Endometrial microvascular endothelial cells (primary cell): ENCODE results near the gene SEC16B. TPM values are rescaled to one million over a fixed set of nuclear protein-coding genes. Genes with fewer than 3 reads are reported as not detected.
"Not testable (repeated sequence)": the region's sequence is repeated elsewhere in the genome, so short reads cannot be mapped to it uniquely, and the experiment has no call there.

Source experiments
- in situ Hi-C: cut with HindIII; loops from 2 replicates; pipeline ENCODE4 v1.10.0; 2017; ENCODE audit warnings: low sequenced_read_pairs, low pct_unique_long_range_greater_than_20kb; ENCODE audit errors: inconsistent ontology term
- total RNA-seq: library from RNA; depleted of rRNA; stranded (reverse); fragments of >200 nt; gene quantifications from one replicate; pipeline ENCODE4 v1.2.3, GENCODE V29; 2015; ENCODE audit errors: inconsistent ontology term

SEC16B gene
- 2.4 TPM for total RNA-seq

DNA sequence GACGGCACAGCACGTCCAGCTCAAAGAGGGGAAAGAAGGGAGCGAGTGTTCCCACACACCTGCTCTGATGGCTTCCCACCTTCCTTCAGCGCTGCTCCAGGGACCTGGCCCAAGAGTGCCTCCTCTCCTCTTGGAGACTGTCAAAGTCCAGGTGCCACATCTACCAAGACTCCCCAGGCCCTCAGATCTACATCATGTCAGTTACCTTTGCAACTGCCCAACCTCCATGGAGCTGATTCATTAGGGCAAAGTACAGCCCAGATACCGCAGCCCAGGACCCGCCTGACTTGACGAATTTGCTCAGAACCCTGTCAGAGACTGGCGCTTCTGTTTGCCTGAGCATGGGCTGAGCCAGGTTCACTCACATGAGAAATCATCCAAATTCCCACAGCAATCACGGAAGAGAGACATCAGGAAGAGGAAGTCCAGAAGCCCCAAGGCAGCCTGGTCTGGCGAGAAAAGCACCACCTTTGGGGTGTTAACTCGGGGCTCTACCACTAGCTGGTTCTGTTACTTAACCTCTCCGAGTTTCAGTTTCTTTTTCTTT, at the start of gene SEC16B:
SEC16B (minus strand) TSS at position 234 of the 547 bp plus-strand sequence. CDS start 2,077 bp downstream, outside the sequence.
- in situ Hi-C loops = no loop called here

- in situ Hi-C loops = no loop called here
Observed at GRCh38 chr1:178019622-178020021, 49.8 kb upstream of the SEC16B start.

DNA sequence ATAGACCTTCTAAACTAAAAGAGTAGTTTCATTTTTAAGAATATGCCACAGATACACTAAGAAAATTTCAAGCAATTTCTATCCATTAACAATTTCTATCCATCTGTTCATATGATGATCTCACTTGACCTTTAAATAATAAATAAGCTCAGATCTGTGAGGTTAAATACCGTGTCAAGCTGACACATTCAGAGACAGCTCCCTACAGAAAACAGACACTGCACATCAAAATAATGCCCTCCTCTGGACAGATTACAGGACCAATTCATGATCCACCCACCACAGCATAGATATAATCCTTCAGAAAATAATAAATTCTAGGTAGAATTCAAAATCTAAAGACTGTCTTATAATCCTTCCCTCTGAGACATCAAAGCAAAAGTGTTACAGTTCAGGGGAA, 49.4 kb upstream of the SEC16B start:
- in situ Hi-C loops = no loop called here

DNA sequence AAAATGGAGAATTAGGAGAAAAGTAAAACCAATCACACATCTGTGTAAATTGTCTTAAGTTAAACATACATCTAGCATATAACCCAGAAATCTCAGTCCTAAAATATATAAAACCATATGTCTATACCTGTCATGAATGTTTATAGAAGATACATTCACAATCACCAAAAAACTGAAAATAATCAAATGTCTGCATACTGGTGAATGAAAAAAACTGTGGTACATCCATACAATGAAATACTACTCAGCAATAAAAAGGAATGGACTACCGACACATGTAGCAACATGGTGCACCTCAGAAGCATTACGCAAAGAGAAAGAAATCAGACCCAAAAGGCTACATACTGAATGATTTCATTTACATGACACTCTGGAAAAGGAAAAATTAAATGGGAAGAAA, 47.7 kb upstream of the SEC16B start:
- in situ Hi-C loops = no loop called here

GRCh38 chr1:178011864-178012503, 42.1 kb upstream of the SEC16B start:
- in situ Hi-C loops = no loop called here

GRCh38 chr1:178011465-178011828, 41.6 kb upstream of the SEC16B start:
- in situ Hi-C loops = no loop called here

DNA sequence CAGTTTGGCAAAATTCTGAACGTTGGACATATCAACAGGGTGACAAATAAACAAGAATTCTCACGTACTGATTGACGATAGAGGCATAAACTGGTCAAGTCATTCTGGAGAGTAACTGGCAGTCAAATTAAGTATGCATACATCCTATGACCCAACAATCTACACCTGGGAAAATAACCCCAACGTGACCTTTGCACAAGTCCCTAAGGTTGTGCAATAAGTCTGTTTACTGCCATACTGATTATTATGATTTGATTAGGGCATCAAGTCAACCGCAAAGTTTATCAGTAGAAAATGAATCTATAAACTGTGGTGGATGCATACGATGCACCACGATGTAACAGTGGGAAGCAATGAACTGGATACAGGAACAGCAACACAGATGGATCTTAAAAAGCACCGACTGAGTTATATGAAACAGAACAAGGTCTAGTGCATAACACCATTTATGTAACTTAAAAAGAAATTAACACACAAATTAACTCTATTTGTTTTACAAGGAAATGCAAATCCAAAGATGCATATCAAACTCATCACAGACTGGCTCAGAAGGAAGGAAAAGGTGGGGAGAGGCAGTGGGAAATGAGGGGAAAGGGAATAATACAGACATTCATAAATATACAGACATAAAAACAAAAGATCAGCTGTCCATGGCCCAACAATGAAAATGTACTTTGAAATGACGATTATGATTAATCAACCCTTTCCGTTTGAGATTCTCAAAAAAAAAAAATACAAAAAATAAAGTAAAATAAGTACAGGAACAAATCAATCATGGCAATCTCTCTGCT, 41.0 kb upstream of the SEC16B start:
- in situ Hi-C loops = no loop called here

DNA sequence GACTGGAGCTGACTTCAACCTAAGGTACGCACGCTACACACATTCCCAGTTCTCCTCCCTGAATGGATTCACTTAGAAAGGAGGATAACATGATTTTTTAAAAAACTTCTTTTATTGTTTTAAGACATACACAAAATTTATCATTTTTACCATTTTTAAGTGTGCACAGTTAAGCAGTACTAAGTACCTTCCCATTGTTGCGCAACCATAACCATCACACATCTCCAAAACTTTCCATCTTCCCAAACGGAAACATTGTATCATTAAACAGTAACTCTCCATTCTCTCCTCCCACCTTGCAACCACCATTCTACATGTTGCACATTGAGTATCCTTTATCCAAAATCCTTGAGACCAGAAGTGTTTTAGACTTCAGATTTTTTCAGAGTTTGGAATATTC, 36.2 kb upstream of the SEC16B start:
- in situ Hi-C loops = no loop called here

- in situ Hi-C loops = no loop called here
Observed at GRCh38 chr1:178005450-178005849, 35.6 kb upstream of the SEC16B start.

DNA sequence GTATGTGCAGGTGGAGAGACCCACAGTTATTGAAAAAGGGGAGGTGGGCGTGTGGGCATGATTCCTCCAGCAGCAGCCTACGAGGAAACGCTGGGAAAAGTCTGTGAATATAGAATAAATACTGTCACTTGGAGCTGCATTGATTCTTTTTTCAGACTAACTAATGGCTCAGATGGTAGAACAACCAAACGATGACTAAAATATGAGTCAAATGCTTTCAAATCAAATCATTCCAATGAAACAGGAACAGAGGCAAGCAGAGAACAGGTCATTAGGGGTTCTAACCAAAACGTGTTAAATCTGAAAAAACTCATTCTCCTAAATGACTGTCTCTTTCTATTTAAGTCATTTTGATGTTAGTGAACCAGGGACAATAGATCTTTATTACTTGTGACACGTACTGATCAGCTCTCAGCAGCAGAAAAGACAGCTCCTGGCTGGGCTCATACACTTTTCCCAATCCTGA, 35.1 kb upstream of the SEC16B start:
- in situ Hi-C loops = no loop called here

DNA sequence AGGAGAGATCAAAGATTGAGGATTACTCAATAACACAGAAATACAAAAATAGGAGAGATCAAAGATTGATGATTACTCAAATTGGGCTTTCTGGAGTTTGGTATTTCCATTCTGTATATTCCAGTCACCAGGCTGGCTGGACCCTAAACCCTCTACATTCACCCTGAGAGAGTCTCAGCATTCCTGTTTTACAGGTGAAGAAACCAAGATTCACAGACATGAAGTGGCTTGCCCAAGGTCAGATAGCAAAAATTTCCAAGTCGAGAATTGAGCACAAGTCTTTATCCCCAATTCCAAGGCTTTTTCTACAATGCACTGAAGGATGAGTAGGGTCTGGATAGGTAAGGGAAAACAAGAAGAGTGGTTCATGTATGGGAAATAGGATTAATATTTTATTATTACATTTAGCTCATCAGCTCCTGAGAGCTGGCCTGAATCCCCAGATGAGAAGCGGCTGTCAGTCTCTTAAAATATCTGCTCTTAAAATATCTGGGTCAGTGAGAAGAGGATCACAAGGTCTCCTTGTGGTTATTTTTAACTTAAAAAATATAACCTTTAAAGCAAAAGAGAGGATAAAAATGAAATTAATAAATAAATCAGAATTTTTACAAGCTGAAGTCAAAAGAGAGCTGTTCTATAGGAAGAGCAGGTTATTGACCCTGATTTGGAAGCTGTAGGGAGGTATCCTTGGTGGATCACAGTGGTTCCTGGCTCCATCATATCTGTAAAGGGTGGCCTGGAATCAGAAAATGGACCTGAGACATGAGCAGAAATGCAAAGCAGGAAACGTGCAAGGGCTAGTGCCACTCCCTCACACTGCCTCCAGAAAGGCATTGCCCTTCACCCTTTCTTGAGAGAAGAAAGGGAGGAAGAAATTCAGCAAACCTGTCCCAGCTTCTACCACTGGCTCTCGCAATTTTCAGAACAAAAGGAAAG, 29.1 kb upstream of the SEC16B start:
- in situ Hi-C loops = no loop called here

- in situ Hi-C loops = no loop called here
Observed at GRCh38 chr1:177996957-177997356, 27.1 kb upstream of the SEC16B start.

DNA sequence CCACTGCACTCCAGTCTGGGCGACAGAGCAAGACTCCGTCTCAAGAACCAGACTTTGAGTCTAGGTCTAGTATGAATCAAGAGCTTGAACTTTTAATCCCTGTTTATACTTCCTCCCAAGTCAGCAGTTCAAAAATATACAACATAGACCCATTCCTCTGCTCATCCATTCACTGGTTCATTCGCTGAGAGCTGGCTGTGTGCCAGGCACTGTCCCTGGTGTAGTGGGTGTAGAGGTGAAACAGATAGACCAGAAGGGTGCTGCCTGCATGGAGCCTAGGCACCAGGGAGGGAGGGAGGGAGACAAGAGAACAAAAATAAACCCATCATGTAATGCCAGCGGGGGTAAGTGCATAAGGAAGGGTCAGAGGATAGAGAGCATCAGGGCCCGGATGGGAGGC, 25.5 kb upstream of the SEC16B start:
- in situ Hi-C loops = no loop called here

DNA sequence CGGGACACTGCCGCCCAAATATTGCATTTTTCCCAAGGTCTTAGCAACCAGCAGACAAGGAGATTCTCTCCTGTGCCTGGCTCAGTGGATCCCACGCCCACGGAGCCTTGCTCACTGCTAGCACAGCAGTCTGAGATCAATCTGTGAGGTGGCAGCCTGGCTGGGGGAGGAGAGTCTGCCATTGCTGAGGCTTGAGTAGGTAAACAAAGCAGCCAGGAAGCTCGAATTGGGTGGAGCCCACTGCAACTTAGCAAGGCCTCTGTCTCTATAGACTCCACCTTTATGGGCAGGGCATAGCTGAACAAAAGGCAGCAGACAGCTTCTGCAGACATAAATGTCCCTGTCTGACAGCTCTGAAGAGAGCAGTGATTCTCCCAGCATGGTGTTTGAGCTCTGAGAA, 16.4 kb upstream of the SEC16B start:
- in situ Hi-C loops = not testable (repeated sequence)

GRCh38 chr1:177984761-177985160, 14.9 kb upstream of the SEC16B start:
- in situ Hi-C loops = no loop called here

DNA sequence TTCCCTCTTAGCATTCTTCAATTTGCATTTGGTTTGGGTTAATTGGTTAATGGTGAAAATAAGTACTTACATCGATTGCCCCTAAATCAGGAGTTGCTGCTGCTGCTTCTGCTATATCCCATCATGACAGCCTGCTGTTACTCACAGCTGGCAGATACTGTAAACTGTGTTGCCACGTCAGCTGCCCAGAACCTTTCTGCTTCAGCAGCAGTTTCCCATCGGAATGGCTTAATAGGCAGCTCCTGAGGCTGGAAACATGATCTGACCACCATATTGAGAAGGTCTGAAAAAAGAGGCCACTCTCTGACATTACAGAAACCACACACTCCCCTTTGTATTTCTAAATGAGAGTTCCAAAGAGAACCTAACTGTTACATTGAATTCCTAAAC, 14.3 kb upstream of the SEC16B start:
- in situ Hi-C loops = no loop called here

DNA sequence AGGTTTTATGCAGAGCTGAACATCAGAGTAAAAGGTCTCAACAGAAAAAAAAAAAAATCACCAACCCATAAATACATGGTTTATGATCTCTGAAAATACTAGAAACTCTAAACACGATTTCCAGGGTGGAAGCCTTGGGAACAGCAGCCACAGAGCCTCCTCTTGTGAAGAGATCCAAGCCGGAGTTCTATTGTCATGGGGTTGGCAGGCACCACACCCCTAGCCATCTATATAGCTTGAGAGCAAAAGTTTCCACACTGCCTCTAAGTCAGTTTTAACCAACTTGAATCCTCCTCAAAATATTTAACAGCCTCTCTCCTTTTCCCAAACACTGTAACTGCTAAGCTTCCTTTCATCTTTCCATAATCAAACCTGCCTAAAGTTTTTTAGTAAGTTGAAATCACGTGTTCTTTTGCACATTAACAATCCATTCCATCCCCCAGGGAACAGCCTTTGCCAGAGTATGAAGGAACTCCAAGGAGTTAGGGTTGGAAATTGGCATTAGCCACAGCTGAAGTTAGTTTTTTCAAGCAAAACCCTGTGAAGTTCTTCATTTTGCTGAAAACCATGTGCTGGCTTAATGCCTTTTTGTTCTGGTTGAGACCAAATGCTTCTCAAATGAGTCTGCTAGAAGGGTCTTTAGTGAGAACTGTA, 13.8 kb upstream of the SEC16B start:
- in situ Hi-C loops = no loop called here

DNA sequence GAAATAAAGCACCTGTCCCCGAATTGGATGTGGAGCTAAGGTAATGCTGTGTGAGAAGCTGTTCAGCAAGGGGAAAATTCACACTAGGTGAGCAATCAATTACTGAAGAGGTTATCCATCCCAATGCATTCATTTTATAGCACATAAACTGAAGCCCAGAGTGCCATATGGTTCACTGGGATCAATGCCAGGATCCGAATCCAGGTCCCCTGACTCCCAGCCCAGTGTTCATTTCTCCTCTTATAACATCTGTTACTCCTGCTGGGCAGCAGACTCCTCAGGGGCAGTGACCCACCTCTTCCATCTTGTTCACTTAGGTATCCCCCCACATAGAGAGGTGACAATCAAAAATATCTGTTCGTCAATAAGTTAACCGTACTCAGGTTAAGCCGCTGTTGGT, 13.2 kb upstream of the SEC16B start:
- in situ Hi-C loops = no loop called here

DNA sequence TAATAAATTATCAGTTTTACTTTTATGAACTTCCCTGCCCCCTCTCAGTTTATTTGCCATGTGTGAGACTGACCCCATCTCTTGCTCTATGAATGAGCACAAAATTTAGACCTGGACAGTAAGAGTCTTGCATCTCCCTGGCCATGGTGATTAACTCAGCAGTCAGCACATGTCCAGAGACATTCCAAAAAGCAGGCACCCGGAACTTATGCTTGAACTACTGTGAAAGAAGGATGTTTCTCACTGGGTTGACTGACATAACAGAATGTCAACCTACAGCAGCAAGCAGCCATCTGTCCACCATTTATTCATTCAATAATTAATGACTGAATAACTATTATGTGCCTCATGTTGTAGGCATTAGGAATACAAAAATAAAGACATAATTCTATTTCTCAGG, 11.3 kb upstream of the SEC16B start:
- in situ Hi-C loops = no loop called here
